CD4-positive, alpha-beta memory T cell (primary cell): ENCODE measurements around the gene CCSER1. TPM values are rescaled to one million over a fixed set of nuclear protein-coding genes. Genes with fewer than 3 reads are reported as not detected.

ENCODE experiments used
- CTCF ChIA-PET: fragments of 350-600 bp; sonication (Branson Sonifier 250); formaldehyde crosslinking; loops from one replicate; lab custom pipeline; 2021; ENCODE audit warnings: inconsistent platforms; ENCODE audit not compliant: partially characterized antibody; lab: Charles Lee
- POLR2A ChIA-PET: fragments of 350-600 bp; sonication (Branson Sonifier 250); formaldehyde crosslinking; loops from one replicate; lab custom pipeline; 2021; ENCODE audit not compliant: partially characterized antibody; lab: Charles Lee
- DNase-seq, 5 donors: peaks; one replicate each; pipeline versions ENCODE4 v3.0.0 to v3.0.0-alpha.2; 2020 to 2022; ENCODE audit warnings: mixed read lengths in 1 of 5
- H3K27ac ChIP-seq: one replicate; pipeline ENCODE4 v1.7.0; 2013; ENCODE audit warnings: low read depth, low read length
- H3K27me3 ChIP-seq: 2 replicates; pipeline ENCODE4 v1.7.0; 2013; ENCODE audit warnings: mild to moderate bottlenecking, low read length, moderate library complexity; ENCODE audit not compliant: insufficient read depth
- H3K36me3 ChIP-seq: 2 replicates; pipeline ENCODE4 v1.7.0; 2013; ENCODE audit warnings: mild to moderate bottlenecking, low read length, moderate library complexity; ENCODE audit not compliant: insufficient read depth
- H3K4me1 ChIP-seq: 2 replicates; pipeline ENCODE4 v1.7.0; 2013; ENCODE audit warnings: mild to moderate bottlenecking, low read length, moderate library complexity; ENCODE audit not compliant: insufficient read depth
- H3K4me3 ChIP-seq, 2 donors: one replicate each; pipeline ENCODE4 v1.7.0; 2013; ENCODE audit warnings: low read length in 2 of 2, mild to moderate bottlenecking in 1 of 2
- H3K9me3 ChIP-seq, 2 donors: one replicate each; pipeline ENCODE4 v1.7.0; 2013; ENCODE audit warnings: low read length in 2 of 2, control low read depth in 1 of 2; ENCODE audit not compliant: control insufficient read depth in 1 of 2
- H3K27ac Mint-ChIP-seq, 7 donors: one replicate each; pipeline ENCODE4 v1.8.0; 2020 to 2021; ENCODE audit warnings: mixed read lengths in 7 of 7, mild to moderate bottlenecking in 6 of 7, inconsistent platforms in 3 of 7, moderate library complexity in 3 of 7
- H3K27me3 Mint-ChIP-seq, 2 donors: one replicate each; pipeline ENCODE4 v1.8.0; 2020 to 2021; ENCODE audit warnings: mixed read lengths in 2 of 2
- H3K36me3 Mint-ChIP-seq, 2 donors: one replicate each; pipeline ENCODE4 v1.8.0; 2020 to 2021; ENCODE audit warnings: mixed read lengths in 2 of 2, inconsistent platforms in 1 of 2, mild to moderate bottlenecking in 1 of 2
- H3K4me1 Mint-ChIP-seq, 4 donors: one replicate each; pipeline ENCODE4 v1.8.0; 2020 to 2021; ENCODE audit warnings: mixed read lengths in 4 of 4, mild to moderate bottlenecking in 1 of 4
- H3K4me3 Mint-ChIP-seq, 8 donors: one replicate each; pipeline ENCODE4 v1.8.0; 2020 to 2021; ENCODE audit warnings: mixed read lengths in 8 of 8, mild to moderate bottlenecking in 7 of 8, moderate library complexity in 6 of 8, inconsistent platforms in 3 of 8
- H3K9me3 Mint-ChIP-seq, 8 donors: one replicate each; pipeline ENCODE4 v1.8.0; 2020 to 2021; ENCODE audit warnings: mixed read lengths in 8 of 8, mild to moderate bottlenecking in 5 of 8, inconsistent platforms in 3 of 8, moderate library complexity in 1 of 8
- intact Hi-C: fragments of 100-400 bp; cut with micrococcal nuclease; formaldehyde crosslinking; loops from one replicate; pipeline ENCODE4 v1.15.1; 2023
- polyA plus RNA-seq, 2 donors: library from polyadenylated mRNA; unstranded; fragments of 300-500 nt; fragmentation: Illumina TruSeq; gene quantifications; one replicate each; pipeline ENCODE4 v1.2.3, GENCODE V29; 2021
- total RNA-seq, 2 experiments: library from RNA; stranded (reverse); gene quantifications; one replicate each; pipeline ENCODE4 v1.2.3, GENCODE V29; 2021

Gene CCSER1
- total and polyA plus RNA-seq, 4 experiments from 2014 or later, result 0.47 to 2.0 (median 1.7) TPM; not detected in 1

DNA sequence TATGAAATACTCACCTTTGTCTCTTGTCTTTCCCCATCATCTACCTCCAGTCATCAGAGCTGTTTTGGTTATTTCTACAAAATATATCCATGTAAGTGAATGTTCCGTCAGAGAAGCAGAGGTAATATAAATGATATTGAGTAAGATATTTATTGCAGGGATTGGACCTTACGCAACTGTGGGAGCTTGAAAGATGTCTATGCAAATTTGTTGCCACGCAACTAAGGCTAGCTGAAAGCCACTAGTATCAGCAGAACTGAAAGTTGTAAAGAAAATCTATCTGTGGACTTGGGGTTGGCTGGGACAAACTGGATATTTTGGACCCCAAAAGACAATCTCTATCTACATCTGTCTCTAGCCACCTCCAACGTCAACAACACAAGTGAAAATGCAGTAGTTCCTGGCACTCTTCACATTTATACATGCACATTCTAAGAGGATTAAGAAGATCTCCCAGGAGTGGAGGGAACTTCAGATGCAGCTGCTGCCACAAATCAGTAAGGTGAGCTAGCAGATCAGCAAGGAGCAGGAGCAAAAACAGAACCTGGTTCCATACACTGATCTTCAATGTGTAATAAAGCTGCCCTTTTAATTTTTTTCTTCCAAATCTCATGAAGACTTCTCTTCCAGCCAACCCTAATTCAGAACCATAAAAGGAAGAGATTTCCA, 8.5 kb upstream of the CCSER1 start:
- Mint-ChIP-seq H3K4me3 (no peak overlapping the region), H3K27me3 (peaks cover 2 to 3% of the 10 kb centered on the region in 2 donors), H3K9me3 (no peaks in the 10 kb centered on the region), H3K27ac (no peak overlapping the region), H3K4me1 (no peaks in the 10 kb centered on the region), H3K36me3 (no peaks in the 10 kb centered on the region)
- H3K27me3 ChIP-seq, result no peaks in the 10 kb centered on the region
- intact Hi-C loops, result no loop called here
- ChIA-PET CTCF (no interaction called here), POLR2A (no interaction called here)
- no peak overlapping the region for H3K4me3 ChIP-seq
- H3K36me3 ChIP-seq, result no peaks in the 10 kb centered on the region
- no peaks in the 10 kb centered on the region for H3K9me3 ChIP-seq
- no peaks in the 10 kb centered on the region for H3K4me1 ChIP-seq
- no peak overlapping the region for H3K27ac ChIP-seq
- DNase-seq, result no peak

DNA sequence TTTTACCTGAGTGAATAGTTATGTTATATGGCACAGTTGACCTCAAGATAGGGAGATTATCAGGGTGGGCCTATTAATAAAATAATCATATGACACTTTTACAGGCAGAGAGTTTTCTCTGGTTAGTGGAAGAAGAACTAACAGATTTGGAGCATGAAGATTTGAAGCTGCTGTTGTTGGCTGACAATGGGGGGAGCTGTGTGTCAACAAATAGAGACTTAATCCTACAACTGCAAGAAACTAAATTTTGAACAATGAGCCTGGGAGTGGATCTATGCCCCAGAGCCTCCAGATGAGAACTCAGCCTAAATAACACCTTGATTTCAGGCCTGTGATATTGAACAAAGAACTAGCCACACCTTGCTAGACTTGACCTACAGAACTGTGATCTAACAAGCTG, 7.2 kb upstream of the CCSER1 start:
- no peak for DNase-seq
- no peak overlapping the region for H3K27ac ChIP-seq
- Mint-ChIP-seq H3K9me3 (no peaks in the 10 kb centered on the region), H3K4me3 (no peak overlapping the region), H3K27ac (no peak overlapping the region), H3K4me1 (no peaks in the 10 kb centered on the region), H3K36me3 (no peaks in the 10 kb centered on the region), H3K27me3 (peaks cover 2 to 4% of the 10 kb centered on the region in 2 donors)
- ChIA-PET POLR2A (no interaction called here), CTCF (no interaction called here)
- H3K9me3 ChIP-seq, result no peaks in the 10 kb centered on the region
- H3K36me3 ChIP-seq, result no peaks in the 10 kb centered on the region
- no peaks in the 10 kb centered on the region for H3K27me3 ChIP-seq
- no peak overlapping the region for H3K4me3 ChIP-seq
- intact Hi-C loops, result no loop called here
- H3K4me1 ChIP-seq, result no peaks in the 10 kb centered on the region

GRCh38 chr4:90120815-90121214, 6.4 kb upstream of the CCSER1 start:
- H3K9me3 ChIP-seq, result no peaks in the 10 kb centered on the region
- intact Hi-C loops, result no loop called here
- no peak overlapping the region for H3K27ac Mint-ChIP-seq
- H3K4me1 ChIP-seq, result no peaks in the 10 kb centered on the region
- no peak overlapping the region for H3K4me3 ChIP-seq
- H3K36me3 Mint-ChIP-seq, result no peaks in the 10 kb centered on the region
- peaks cover 2 to 4% of the 10 kb centered on the region in 2 donors for H3K27me3 Mint-ChIP-seq
- ChIA-PET CTCF (no interaction called here), POLR2A (no interaction called here)
- no peaks in the 10 kb centered on the region for H3K4me1 Mint-ChIP-seq
- H3K4me3 Mint-ChIP-seq, result no peak overlapping the region
- no peaks in the 10 kb centered on the region for H3K36me3 ChIP-seq
- H3K27ac ChIP-seq, result no peak overlapping the region
- no peaks in the 10 kb centered on the region for H3K27me3 ChIP-seq
- no peaks in the 10 kb centered on the region for H3K9me3 Mint-ChIP-seq
- DNase-seq, result no peak

DNA sequence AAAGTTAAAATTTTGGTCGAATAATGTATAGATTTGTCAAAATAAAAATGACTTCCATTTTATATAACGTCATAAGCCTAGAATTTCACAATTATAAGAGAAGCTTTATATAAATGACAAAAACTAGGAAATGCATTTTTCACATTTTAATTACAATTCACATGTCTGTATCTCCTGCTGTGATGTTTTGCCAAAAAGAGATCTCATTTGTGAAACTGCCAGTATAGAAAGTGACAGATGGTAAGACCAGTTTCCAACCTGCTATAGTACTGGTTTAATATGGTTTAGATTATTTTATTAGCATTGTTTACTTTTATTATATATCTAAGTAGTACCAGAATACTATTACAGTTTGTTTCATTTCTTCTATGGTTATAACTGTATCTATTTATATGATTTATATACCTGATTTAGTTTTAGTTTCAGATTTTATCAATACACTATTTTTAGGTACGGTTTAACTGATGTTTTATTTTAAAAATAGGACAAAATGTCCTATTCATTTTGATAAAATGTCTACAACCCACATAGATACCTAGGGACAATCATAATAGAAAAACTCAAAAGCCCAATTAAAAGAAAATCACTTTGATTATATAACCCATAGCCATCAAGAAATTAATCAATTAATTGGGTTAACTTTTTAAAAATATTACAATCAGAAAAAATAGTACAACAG, 5.4 kb upstream of the CCSER1 start:
- CTCF ChIA-PET, result no interaction called here
- no peak for DNase-seq
- Histone ChIP-seq H3K27ac (no peak overlapping the region), H3K27me3 (no peaks in the 10 kb centered on the region), H3K36me3 (no peaks in the 10 kb centered on the region), H3K4me3 (no peak overlapping the region), H3K4me1 (peaks cover 2% of the 10 kb centered on the region), H3K9me3 (no peaks in the 10 kb centered on the region)
- Mint-ChIP-seq H3K4me1 (peaks cover 2 to 7% (median 5%) of the 10 kb centered on the region in 4 donors), H3K27ac (no peak overlapping the region), H3K4me3 (no peak overlapping the region), H3K27me3 (peaks cover 12 to 14% of the 10 kb centered on the region in 2 donors), H3K9me3 (no peaks in the 10 kb centered on the region), H3K36me3 (no peaks in the 10 kb centered on the region)
- POLR2A ChIA-PET, result no interaction called here
- intact Hi-C loops, result no loop called here

GRCh38 chr4:90122355-90122748, 4.8 kb upstream of the CCSER1 start:
- peaks cover 6% of the 10 kb centered on the region for H3K4me1 ChIP-seq
- CTCF ChIA-PET, result no interaction called here
- Mint-ChIP-seq H3K4me1 (peaks cover 5 to 13% (median 8%) of the 10 kb centered on the region in 4 donors), H3K36me3 (no peaks in the 10 kb centered on the region), H3K27ac (no peak overlapping the region), H3K9me3 (no peaks in the 10 kb centered on the region), H3K27me3 (peaks cover 14 to 16% of the 10 kb centered on the region in 2 donors), H3K4me3 (no peak overlapping the region)
- H3K27me3 ChIP-seq, result no peaks in the 10 kb centered on the region
- H3K9me3 ChIP-seq, result no peaks in the 10 kb centered on the region
- no peak for DNase-seq
- intact Hi-C loops, result no loop called here
- H3K27ac ChIP-seq, result no peak overlapping the region
- no peaks in the 10 kb centered on the region for H3K36me3 ChIP-seq
- H3K4me3 ChIP-seq, result no peak overlapping the region
- POLR2A ChIA-PET, result no interaction called here

- Histone ChIP-seq H3K27me3 (no peaks in the 10 kb centered on the region), H3K36me3 (no peaks in the 10 kb centered on the region), H3K4me1 (peaks cover 18% of the 10 kb centered on the region), H3K9me3 (no peaks in the 10 kb centered on the region), H3K27ac (no peak overlapping the region), H3K4me3 (no peak overlapping the region)
- Mint-ChIP-seq H3K4me1 (peaks cover 15 to 27% (median 19%) of the 10 kb centered on the region in 4 donors), H3K27ac (no peak overlapping the region), H3K9me3 (no peaks in the 10 kb centered on the region), H3K27me3 (peaks cover 23 to 25% of the 10 kb centered on the region in 2 donors), H3K4me3 (no peak overlapping the region), H3K36me3 (no peaks in the 10 kb centered on the region)
- no peak for DNase-seq
- CTCF ChIA-PET, result no interaction called here
- intact Hi-C loops, result no loop called here
- POLR2A ChIA-PET, result no interaction called here
Observed at GRCh38 chr4:90124276-90124675, 2.9 kb upstream of the CCSER1 start.

DNA sequence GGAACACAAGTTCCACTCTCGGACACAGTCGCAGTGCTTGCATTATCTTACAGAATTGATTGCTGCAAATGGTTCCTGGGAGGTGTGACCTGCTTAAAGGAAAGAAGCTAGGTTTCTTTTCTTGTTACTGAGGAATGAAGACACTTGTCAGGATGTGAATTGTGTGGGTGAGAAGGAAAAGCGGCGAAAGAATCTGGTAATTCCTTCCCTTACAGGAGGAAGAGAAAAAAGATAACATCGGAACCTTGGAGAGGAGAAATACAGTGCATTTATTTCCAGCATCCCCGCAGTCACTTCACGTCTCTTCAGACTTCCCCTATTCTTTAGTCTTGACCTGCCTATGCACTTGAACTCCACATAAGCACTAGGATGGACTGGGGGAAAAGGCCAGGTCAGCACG, 389 bp upstream of the CCSER1 start:
- POLR2A ChIA-PET, result no interaction called here
- no peak for DNase-seq
- no peaks in the 10 kb centered on the region for H3K27me3 ChIP-seq
- no peaks in the 10 kb centered on the region for H3K36me3 ChIP-seq
- Mint-ChIP-seq H3K27ac (peak overlapping the region in 3 of 7 donors; percentile 24 to 86 (median 66)), H3K4me1 (peaks cover 16 to 28% (median 19%) of the 10 kb centered on the region in 4 donors), H3K4me3 (peak overlapping the region; percentile 37 to 96 (median 84)), H3K9me3 (no peaks in the 10 kb centered on the region), H3K27me3 (peaks cover 25 to 27% of the 10 kb centered on the region in 2 donors), H3K36me3 (no peaks in the 10 kb centered on the region)
- H3K9me3 ChIP-seq, result no peaks in the 10 kb centered on the region
- no peak overlapping the region for H3K27ac ChIP-seq
- CTCF ChIA-PET, result no interaction called here
- intact Hi-C loops, result no loop called here
- H3K4me3 ChIP-seq, result no peak overlapping the region
- H3K4me1 ChIP-seq, result peaks cover 18% of the 10 kb centered on the region
